GM18526 (cell line): ENCODE data around the gene DCXR.
A peak's percentile ranks its signal among the peaks of the same experiment; 100 is the strongest.

Experiments
- POLR2A ChIP-seq: IDR thresholded peaks from 3 replicates; pipeline ENCODE4 v1.6.1; 2011; ENCODE audit not compliant: insufficient read length; ENCODE audit errors: extremely low read depth

Gene DCXR

GRCh38 chr17:82025401-82026107 is 11.9 kb downstream of the DCXR start:
- TF ChIP-seq POLR2A, result no peak

- no peak for TF ChIP-seq POLR2A
Observed at GRCh38 chr17:82024859-82025258, 12.6 kb downstream of the DCXR start.

GRCh38 chr17:82023447-82024241 is 13.9 kb downstream of the DCXR start:
- TF ChIP-seq POLR2A, result no peak

GRCh38 chr17:82022981-82023446 is 14.5 kb downstream of the DCXR start, which contains the start of gene LRRC45:
TSS of gene LRRC45 (plus strand) at chr17:82023305. CDS start at chr17:82023644, 339 bp downstream.
- TF ChIP-seq POLR2A, result no peak

- peak; percentile 68 for TF ChIP-seq POLR2A
Observed at GRCh38 chr17:82022310-82022980, 15.1 kb downstream of the DCXR start, which contains the start of gene CENPX. TSS of gene CENPX (minus strand) at chr17:82022878. CDS start at chr17:82022861, 17 bp downstream.

GRCh38 chr17:82021900-82022309 is 15.6 kb downstream of the DCXR start:
- no peak for TF ChIP-seq POLR2A

GRCh38 chr17:82021107-82021899 is 16.2 kb downstream of the DCXR start:
- TF ChIP-seq POLR2A, result no peak

GRCh38 chr17:82020572-82021106 is 16.9 kb downstream of the DCXR start:
- no peak for TF ChIP-seq POLR2A

- no peak for TF ChIP-seq POLR2A
Observed at GRCh38 chr17:82019690-82020571, 17.6 kb downstream of the DCXR start.

GRCh38 chr17:82018989-82019689 is 18.4 kb downstream of the DCXR start:
- TF ChIP-seq POLR2A, result no peak

GRCh38 chr17:82018152-82018988 is 19.1 kb downstream of the DCXR start:
- no peak for TF ChIP-seq POLR2A

GRCh38 chr17:82017612-82018151 is 19.8 kb downstream of the DCXR start:
- no peak for TF ChIP-seq POLR2A
